CD4-positive, alpha-beta T cell treated with Interleukin-6 for 4 hours (primary cell): ENCODE results near the gene POU3F1.

Source experiments
- DNase-seq: peaks from one replicate; pipeline ENCODE4 v3.0.0-alpha.2; 2020; ENCODE audit warnings: mixed read lengths

The POU3F1 gene

DNA sequence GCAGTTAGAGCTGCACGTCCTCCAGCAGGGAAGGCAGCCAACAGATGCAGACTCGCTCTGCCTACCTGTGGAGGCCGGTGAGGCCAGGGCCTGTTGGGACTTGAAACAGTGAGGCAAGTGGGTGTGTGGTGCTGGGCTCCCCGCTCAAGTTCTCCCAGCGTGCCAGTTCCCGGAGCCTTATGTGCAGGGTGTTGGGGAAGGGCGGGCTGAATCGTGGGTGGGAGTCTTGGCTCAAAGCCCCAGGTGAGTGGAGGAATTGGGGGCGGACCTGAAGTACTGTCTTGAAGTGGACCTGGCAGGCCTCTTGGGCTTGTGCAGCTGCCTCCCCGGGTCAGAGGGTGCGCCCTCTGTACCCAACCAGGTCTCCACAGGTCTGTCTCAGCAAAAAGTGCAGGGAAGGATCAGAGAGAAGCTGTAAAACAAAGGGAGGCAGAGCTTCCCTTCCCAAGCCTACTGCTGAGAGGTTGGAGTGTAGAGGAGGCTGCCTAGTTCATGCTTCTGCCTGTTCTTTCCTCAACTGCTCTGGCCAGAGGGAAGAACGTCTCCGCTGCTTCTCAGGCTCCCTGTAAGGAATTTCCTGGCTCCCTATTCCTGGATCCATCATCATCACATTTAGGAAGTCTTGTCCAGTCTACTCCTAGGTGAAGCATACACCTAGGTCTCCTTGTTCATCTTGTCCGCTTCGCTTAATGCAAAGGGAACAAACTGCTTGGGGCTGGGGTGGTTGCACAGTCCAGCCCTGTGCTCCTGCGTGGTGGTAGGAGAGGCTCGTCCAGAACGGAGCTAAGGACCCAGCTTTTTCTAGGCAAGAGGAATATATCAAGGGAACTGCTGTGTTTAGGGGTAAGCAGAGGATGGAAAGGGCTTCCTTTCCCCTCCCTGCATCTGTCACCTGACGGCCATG, 19.1 kb downstream of the POU3F1 start:
- DNase-seq = no peak

DNA sequence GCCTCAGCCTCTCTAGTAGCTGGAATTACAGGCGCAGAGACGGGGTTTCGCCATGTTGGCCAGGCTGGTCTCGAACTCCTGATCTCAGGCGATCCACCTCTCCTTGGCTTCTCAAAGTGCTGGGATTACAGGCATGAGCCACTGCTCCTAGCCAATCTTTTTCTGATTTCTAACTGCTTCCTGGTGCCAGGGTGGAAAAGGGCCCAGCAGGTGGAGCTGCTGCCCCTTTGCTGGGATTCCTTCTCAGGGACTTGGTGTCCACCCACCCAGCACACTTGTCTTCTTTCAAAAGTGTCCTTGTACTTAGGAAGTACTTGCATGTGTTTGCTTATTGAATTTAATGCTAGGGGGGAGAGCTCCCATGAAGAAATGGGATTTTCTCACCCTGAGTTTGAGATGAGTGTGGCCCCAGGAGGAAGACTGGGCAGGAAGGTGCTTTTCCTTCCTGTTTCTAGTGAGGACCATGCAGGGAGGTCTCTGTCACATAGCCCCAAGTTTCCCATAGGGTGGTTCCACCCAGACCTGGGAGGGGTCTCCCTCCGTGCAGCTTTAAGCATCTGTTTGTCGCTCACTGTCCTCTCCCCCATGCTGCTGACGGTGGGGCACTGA, 19.9 kb downstream of the POU3F1 start:
- peak; percentile 50 for DNase-seq

DNA sequence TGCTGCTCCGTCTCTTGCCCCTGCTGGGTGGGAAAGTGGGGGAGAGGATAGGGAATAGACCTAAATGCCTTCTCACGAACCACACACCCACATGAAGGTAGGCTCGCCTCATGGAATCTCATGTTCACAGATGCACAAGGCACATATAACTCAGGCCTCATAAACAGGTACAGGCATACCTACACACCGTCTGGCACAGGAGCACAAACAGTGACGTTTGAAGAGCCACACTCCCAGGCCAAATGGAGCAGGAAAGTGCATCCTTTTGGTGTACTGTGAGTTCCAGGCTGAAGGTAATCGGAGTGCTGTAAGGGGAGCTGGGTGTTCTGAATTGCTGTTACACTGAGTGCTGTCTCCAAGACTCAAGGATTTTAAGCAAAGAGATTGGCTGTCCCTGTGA, 20.9 kb downstream of the POU3F1 start:
- DNase-seq = no peak

GRCh38 chr1:38025233-38025632, 21.4 kb downstream of the POU3F1 start:
- DNase-seq = no peak

GRCh38 chr1:38022810-38023209, 23.8 kb downstream of the POU3F1 start:
- DNase-seq = no peak

GRCh38 chr1:38021969-38022368, 24.6 kb downstream of the POU3F1 start:
- no peak for DNase-seq

GRCh38 chr1:38020396-38020795, 26.2 kb downstream of the POU3F1 start:
- DNase-seq = no peak

DNA sequence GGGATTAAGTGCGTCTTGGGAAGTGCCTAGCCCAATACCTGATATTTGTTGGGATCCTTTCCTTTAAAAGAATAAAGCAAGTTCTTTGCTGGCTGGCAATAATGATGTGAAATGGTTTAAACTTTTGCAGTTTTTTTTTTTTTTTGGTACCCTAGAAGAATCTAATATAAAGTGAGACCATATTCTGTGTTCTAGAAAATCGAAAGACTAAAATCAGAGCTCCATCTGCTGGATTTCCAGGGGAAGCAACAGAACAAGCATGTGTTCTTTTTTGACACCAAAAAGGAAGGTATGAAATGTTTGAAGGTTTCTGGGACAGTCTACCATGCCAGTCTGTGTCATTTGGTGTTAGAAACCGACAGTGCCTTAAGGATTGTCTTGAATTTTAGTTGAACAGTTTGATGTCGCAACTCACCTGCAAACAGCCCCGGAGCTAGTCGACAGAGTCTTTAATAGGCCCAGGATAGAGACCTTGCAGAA, 27.7 kb downstream of the POU3F1 start:
- DNase-seq = no peak

GRCh38 chr1:38015978-38016725, 30.4 kb downstream of the POU3F1 start:
- no peak for DNase-seq

- DNase-seq = no peak
Measured at GRCh38 chr1:38014724-38015424, 31.7 kb downstream of the POU3F1 start.

DNA sequence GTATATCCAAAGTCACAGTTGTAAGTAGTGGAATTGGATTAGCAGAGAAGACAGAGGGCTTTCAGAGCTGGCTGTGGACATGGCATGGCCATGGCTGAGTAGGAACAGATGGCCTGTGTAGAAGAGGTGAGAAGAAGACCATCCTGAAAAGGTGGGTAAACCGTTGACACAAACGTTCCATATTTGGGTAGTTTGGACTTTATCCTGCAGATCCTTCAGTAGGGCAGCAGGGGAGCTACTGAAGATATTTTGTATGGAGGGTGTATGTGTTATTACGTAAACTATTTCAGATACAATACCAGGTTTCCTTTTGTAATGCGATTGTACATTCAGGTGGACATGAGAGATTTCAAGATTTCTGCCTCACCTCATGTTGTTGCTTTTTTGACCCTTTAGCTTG, 32.4 kb downstream of the POU3F1 start:
- no peak for DNase-seq

DNA sequence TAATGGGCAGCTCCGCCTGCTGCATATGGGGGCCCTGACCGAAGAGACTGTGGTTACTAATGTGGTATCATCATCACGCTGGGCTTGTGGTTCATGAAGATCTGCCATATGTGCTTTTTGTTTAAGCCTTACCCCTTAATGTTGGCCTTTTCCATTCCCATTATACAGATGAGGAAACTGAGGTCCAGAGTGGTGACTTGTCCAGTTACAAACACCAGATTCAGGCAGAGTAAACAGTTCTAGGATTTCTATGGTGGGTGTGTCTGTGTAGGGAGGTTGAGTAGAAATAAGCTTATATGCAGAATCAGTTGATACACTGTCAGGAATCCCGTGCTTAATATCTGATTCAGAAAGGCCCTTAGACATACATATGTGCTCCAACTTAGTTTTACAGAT, 33.4 kb downstream of the POU3F1 start:
- DNase-seq = no peak

DNA sequence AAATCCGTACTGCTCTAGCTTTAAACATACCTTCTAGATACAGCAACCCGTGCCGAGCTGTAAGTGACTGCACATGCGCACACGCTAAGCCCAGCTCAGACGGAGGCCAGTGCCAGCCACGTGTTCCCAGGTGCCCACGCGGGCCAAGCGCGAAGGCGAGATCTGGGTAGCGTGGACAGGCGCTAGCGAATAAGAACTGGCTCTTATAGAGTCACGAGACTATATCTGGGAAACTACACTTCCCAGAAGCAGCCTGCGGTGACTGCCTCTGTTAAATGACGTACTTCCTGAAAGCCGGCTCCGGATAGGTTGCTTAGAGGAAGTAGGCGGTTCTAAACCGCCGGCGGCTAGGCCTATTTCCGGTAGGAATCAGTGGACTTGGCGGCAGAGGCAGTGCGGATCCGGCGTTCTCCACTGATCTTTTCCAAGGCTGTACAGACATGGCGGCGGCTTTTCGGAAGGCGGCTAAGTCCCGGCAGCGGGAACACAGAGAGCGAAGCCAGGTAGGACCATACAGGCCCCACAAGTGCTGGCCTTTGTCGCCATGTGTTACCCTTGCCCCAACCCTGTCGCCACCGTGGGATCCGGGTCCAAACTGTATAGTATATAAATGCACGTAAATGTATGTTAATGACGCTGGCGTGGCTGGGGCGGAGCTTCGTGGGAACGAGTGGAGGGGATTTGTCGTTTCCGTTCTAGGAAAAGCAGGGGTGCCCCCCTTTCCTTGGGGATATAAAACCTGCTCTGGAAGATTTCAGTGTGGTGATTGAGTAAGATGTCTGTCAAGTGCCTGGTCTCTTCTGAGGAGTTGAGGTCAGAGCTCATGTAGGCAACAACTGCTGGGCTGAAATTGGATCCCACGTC, 34.0 kb downstream of the POU3F1 start, which contains the start of gene UTP11:
TSS of gene UTP11 (plus strand) at position 372 of the 864 bp plus-strand sequence. CDS start at position 441, 69 bp downstream.
- DNase-seq = peak; percentile 87

DNA sequence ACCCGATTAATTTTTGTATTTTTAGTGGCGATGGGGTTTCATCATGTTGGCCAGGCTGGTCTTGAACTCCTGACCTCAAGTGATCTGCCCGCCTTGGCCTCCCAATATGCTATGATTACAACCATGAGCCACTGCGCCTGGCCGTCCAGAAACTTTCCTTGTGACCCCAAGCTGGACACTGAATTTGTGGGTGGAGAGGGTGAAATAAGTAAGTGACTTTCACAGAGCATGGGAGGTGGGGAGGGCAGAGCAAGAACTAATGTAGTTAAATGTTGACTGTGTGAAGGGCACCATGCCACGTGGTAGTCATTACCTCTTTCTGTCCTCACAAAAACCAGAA, 36.8 kb downstream of the POU3F1 start:
- no peak for DNase-seq

DNA sequence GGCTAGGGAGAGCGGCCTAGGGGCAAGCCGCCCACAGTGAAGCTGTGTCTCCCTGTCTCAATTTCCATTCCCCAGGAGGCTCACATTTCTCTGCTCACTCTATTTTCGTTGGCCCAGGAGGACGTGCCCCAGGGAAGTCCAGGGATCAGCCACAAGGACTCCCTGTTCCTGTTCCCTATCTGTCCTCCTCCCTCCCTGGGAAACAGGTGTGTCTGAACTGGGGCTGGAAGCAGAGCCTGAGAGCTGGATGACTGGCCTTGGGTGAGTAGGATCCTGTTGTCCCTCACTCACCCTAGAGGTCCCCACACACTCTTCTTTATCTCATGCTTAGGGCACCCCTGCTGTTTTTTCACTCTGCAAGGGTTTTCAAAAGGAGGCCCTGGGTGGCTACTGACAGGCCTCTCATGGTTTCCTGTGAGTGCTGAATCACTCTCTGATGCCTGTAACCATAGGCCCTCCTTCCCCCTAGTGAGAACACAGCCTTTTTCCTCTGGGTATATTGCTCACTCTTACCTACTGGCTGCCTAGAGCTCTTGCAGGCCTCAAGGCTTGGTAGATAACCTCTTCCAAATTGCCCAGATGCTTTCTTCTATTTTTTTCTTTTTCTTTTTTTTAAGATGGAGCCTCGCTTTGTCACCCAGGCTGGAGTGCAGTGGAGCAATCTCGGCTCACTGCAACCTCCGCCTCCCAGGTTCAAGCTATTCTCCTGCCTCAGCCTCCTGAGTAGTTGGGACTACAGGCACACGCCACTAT, 37.3 kb downstream of the POU3F1 start:
- DNase-seq = peak; percentile 59

- DNase-seq = no peak
Measured at GRCh38 chr1:38006008-38006828, 40.4 kb downstream of the POU3F1 start.

DNA sequence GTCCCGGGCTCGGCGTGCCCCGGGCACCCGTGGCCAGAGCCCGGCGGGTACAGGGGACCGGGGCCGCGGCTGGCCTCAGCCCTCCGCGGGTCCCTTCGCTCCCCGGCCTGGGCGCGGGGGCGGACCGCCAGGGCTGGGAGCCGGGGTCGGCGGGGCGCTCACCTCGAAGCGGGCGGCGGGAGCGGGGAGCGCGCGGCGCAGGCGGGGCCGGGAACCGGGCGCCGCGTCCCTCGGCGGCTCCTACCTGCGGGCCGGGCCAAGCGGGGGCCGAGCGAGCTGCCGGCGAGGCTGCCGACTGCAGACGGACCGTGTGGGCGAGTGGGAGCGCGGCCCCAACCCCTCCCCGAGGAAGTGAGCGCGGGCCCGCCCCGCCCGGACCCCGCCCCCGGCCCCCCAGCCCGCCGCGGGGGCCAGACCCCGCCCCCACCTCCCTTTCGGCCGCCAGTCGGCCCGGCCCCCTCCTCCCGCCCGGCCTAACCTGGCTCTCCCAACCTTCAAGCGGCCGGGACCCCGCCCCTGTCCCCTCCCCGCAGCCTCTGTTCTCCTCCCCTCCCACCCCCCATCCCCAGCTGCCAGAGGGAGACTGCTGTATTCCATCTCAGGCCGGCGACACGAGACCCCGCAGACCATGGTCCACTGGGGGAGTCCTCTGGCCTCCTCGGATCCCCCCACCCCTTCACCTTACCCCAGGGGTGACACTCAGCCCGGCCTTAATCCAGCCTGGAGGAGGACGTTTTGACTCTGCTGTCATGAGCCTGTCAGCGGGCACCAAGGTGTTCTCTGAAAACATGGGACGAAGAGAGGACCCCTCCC, 41.2 kb downstream of the POU3F1 start, which contains the start of gene FHL3:
TSS of gene FHL3 (minus strand) at position 320 of the 813 bp plus-strand sequence. CDS start 6,102 bp downstream, outside the sequence.
- DNase-seq = peak; percentile 79

GRCh38 chr1:38004284-38005108, 42.1 kb downstream of the POU3F1 start:
- DNase-seq = peak; percentile 26
